Frontal cortex (tissue), 1 donor: Measurements from ENCODE around the gene HMGN3. TPM values are rescaled to one million over a fixed set of nuclear protein-coding genes. Genes with fewer than 3 reads are reported as not detected.

Source experiments
- total RNA-seq: library from RNA; depleted of rRNA; stranded (reverse); fragments of >200 nt; gene quantifications from one replicate; pipeline ENCODE4 v1.2.3, GENCODE V29; 2014

Gene HMGN3
- total RNA-seq, 1 donor from 2014 or later: 40.4 TPM

Other genes starting within 250 kb of the HMGN3 start
- gene PHIP, start 156.4 kb downstream of the HMGN3 start, total RNA-seq: 47.7 TPM